ENCODE measurements around the gene FGF14.

The FGF14 gene

GRCh38 chr13:102361113-102361512 lies 40.7 kb downstream of the FGF14 start:
- no peak for DNase-seq

DNA sequence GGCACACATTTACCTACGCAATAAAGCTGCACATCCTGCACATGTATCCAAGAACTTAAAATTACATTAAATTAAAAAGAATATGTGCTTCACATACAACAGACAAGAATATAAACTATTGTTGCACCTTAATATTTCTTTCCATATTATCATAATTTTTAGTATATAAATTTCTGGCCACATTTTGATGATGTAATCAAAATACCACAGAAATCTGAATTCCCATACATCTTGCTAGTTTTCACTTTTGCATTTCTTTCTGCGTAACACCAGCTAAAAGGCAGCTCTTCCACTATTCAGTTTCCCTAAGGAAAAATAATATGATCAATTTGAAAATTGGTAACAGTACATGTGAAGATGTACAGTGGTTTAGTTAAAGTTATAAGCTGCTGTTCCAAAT lies 42.6 kb downstream of the FGF14 start:
- no peak for DNase-seq

DNA sequence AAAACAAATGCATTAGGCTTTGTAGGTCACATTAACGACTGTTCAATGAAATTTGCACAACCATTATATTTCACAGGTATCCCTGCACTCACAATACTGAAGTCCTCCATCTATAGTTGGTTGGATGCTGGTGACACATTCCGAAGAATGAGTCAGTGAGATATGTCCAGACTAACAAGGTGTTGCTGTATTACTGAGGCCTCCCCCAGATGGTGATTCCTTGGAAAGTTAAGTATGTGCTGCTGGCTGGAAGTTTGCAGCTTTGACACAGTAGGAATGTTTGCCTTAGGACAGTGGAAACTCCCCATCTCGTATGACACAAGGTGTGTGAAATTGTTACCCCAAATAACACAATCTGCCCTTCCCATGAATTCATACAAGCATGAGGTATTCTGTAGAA lies 46.6 kb downstream of the FGF14 start:
- no peak for DNase-seq

DNA sequence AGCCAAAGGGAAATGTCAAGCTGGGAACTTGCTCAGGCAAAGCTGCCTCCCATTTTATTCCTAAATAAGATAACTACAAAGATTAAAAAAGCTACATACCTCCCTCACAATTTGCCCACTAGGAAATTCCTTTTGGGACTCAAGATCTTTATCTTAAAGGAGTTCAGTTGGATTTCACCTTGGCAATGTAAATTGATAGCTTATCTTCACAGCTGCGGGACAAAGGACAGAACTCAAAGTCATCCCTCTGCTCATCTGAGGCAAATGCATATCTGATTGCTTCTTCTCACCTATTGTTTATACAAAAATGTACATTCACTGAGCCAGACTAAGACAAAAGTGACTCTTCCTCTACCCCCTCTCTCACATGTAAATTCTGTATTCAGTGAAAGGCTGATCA lies 47.8 kb downstream of the FGF14 start:
- no peak for DNase-seq

DNA sequence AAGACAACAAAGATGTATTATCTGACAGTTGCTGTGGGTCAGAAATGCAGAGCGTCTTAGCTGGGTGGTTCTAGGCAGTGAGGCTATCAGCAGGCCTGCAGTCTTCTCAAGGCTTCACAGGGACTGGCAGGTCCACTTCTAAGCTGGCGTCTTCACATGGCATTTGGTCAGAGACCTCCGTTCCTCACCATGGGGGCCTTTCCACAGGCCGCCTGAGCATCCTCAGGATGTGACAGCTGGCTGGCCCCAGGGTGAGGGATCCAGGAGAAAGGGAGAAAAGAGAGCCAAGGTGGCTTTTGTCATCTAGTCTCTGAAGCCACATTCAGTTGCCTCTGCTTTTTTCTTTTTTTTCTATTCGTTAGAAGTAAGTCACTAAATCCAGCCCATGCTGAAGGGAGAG lies 50.3 kb downstream of the FGF14 start:
- DNase-seq = no peak

- DNase-seq = no peak
These were observed 54.4 kb downstream of the FGF14 start for GRCh38 chr13:102347490-102347889.

GRCh38 chr13:102346769-102347168 lies 55.1 kb downstream of the FGF14 start:
- DNase-seq = no peak

GRCh38 chr13:102344410-102344809 lies 57.4 kb downstream of the FGF14 start:
- no peak for DNase-seq

DNA sequence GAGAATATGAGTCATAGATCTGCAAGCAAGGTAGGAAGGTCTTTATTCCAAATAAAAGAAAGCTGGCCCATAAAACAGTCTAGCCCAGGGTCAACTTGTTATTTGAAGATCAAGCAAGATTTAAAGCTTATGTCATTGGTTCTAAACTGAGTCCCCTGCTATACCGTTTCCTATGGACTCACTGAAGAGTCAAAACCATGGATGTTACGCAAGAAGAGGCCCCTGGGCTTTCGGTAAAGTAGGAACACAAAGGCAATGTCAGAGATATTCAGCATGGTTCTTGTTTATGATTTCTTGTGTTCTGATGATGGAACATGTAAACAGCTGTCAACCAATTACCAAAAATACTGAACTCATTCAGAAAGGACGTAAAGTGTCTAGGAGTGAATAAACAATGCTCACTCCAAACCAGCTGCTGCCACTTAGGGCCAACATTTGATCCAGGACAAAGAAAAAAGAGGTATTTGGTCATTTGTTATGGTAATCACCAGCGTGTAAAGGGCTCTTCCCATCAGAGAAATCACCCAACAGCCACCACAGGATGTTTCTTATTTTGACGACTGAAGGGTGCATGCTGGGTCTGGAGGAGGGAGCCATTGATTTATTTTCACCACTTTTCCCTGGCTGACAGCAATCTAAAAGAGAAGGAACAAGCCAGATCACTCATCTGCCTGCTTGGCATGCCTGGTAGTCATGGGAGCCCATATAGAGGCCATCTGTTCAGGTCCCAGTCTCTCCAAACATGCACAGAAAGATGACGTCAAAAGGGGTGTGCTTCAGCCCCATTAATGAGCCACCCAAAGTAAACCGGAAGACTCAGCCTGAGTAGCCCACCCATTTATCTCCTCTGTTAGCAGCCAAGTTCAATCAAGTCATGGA lies 68.3 kb downstream of the FGF14 start:
- DNase-seq = no peak

DNA sequence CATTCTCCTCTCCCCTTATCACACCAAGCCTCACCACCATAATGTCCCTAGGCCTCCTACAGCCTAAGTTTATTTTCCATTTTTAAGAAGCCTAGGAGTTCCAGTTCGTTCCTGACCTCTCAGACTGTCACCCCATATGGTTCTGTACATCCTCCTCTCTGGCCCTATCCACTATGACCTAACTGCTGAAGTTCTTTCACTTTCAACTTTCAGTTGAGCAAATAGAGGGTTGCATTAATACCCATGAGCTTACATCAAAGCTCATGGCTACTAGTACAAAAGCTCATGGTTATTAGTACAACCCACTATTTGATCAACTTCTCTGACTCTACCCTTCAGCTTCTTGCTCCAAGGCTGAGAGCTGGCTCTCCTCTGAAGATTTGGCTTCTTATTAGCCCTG lies 72.9 kb downstream of the FGF14 start:
- no peak for DNase-seq

- no peak for DNase-seq
These were observed 74.7 kb downstream of the FGF14 start for GRCh38 chr13:102327119-102327617.

GRCh38 chr13:102326381-102327118 lies 75.3 kb downstream of the FGF14 start:
- no peak for DNase-seq

DNA sequence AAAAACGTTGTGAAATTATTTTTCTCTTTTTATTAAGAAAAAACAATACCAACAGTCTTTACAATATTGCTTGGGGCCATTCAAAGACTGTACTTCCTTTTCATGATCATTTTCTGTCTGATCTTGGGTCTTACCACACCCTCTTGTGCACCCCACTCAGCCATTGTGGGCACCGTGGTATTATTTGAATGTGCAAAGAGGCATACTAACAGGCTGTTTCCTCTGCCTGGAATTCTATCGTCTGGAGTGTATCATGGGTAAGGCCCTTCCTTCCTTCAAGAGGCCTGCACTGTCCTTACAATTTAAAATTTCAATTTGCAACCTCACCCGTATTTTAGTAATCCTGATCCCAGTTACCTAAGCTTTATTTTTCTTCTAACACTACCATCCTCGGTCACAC lies 76.5 kb downstream of the FGF14 start:
- no peak for DNase-seq

GRCh38 chr13:102323505-102323904 lies 78.3 kb downstream of the FGF14 start:
- DNase-seq = no peak

- DNase-seq = no peak
These were observed 78.8 kb downstream of the FGF14 start for GRCh38 chr13:102323012-102323411.

DNA sequence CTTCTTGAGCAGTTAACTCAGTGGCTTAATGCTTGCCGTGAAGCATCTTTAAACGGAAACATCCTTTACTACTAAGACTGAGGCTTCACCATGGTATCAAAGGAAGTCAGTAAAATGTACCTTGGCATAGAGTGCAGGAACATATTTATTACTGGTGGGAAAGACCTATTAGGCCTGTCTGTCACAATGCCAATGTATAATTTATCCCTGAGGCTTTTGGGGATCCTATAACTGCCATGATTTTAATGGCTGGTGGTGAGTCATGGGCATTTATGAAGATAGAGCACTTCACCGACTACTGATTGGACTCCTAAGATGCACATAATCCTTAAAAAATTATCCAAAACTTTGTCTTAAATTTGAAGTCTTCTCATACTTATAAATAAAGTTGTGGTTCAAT lies 79.6 kb downstream of the FGF14 start:
- no peak for DNase-seq

- DNase-seq = no peak
These were observed 83.6 kb downstream of the FGF14 start for GRCh38 chr13:102318233-102318632.

- no peak for DNase-seq
These were observed 84.3 kb downstream of the FGF14 start for GRCh38 chr13:102317593-102317992.

GRCh38 chr13:102316732-102317131 lies 85.1 kb downstream of the FGF14 start:
- no peak for DNase-seq

DNA sequence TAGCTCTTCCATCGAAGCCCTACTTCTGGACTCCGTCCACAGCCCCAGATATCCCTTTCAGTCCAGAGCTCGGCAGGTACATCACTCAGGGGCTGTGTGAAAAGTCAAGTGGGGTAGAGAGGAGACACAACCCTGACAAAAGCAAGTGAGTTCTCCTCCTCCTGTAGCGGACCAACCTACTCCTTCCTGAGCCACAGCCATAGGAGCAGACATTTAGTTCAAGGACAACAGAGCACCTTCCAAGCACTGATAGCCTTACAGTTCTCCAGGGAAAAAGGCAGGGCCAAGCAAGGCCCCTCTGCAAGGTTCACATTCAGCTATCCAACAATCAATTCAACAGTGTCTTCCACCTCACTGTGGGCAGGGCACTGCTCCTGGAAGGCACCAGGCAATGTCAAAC lies 89.0 kb downstream of the FGF14 start:
- DNase-seq = no peak

- DNase-seq = no peak
These were observed 89.9 kb downstream of the FGF14 start for GRCh38 chr13:102311901-102312300.

DNA sequence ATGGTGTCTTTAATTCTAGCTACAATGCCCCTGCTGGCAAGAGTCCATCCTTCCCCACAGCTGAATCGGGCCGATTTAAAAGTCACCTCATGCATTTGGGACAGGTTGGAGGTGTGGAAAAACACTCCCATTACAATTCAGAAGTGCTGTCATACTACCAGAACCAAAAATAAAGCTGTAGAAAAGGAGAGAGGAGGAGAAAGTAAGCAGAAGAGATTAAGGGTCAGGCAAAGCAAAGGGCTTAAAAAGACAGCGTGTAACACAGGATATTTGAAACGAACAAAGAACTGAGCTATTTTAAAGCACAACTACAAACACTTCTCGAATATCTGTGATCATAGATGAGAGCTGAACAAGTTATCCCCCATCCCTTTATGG lies 90.4 kb downstream of the FGF14 start:
- DNase-seq = no peak

DNA sequence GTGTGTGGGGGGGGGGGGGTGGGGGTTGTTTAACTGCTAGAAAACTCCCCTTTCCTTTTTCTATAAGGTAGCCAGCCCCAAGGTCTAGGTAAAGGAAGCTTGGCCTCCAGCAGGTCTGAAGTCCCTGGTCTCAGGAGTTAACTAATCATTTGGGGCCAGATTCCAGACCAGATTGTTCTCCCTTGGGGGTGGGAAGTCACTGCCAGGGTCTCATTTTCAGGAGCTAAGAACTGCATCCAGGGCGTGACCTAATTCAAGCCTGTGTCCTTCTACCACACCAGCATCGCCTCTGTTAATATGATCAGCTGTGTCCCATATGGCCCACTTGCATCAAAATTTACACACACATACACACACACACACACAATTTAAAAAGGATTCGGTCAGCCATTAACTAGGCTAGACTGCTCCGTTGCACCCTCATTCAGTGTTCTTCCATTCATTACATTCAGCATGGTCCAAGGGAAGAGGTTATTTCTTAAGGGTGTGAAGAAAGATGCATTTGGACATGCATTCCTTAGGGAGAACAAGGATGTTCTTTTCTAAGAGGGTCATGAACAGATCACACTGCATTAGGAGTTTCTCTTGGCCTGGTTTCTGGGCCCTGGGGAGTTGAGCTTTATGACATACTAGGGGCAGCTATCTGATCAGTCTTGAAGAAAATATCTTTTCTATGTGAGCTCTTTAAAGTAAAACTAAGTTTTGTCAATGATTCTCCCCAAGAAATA lies 91.0 kb downstream of the FGF14 start:
- DNase-seq = no peak

DNA sequence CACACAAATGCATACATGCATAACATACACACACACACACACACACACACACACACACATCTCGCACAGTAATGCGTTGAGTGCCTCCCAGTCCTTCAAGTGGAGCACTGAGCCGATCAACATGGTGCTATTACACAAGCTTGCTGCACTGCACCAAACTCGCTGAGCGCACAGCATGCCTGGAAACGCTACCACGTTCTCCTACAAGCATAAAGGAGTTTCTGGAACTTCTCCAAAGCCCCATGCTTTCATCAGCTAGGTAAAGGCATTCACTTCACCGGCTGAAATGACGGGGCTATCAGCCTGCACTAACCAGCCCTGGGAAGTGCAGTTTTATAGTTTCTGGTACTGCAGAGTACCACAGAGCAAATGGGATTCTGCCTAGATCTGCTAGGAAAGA lies 92.7 kb downstream of the FGF14 start:
- DNase-seq = no peak

All from RPMI8226 (cell line).